T-helper 2 cell treated with Interferon-gamma antibody and Interleukin-4, amounts not matched to agents 100 ng/mL and 5 ng/mL, for 36 hours (primary cell): Measurements from ENCODE around the gene CADPS2. TPM values are rescaled to one million over a fixed set of nuclear protein-coding genes. Genes with fewer than 3 reads are reported as not detected.
"Not testable (repeated sequence)": the region's sequence is repeated elsewhere in the genome, so short reads cannot be mapped to it uniquely, and the experiment has no call there.

Source experiments
- intact Hi-C: fragments of 100-400 bp; cut with micrococcal nuclease; formaldehyde crosslinking; loops from one replicate; pipeline ENCODE4 v1.15.1; 2023
- total RNA-seq: library from RNA; stranded (reverse); gene quantifications from 2 replicates; pipeline ENCODE4 v1.2.3, GENCODE V29; 2022

CADPS2 gene
- total RNA-seq, 1 donor from 2014 or later = not detected

GRCh38 chr7:122677149-122677548 is 209.1 kb downstream of the CADPS2 start:
- intact Hi-C loops = no loop called here

GRCh38 chr7:122676466-122676865 is 209.8 kb downstream of the CADPS2 start:
- intact Hi-C loops = no loop called here

GRCh38 chr7:122675621-122676020 is 210.6 kb downstream of the CADPS2 start:
- intact Hi-C loops = no loop called here

- intact Hi-C loops = no loop called here
These were observed 211.2 kb downstream of the CADPS2 start for GRCh38 chr7:122675011-122675410.

GRCh38 chr7:122674502-122674901 is 211.8 kb downstream of the CADPS2 start:
- intact Hi-C loops = no loop called here

GRCh38 chr7:122673951-122674350 is 212.3 kb downstream of the CADPS2 start:
- intact Hi-C loops = no loop called here

GRCh38 chr7:122672536-122672935 is 213.7 kb downstream of the CADPS2 start:
- intact Hi-C loops = no loop called here

GRCh38 chr7:122663733-122664132 is 222.5 kb downstream of the CADPS2 start:
- intact Hi-C loops = no loop called here

GRCh38 chr7:122658856-122659255 is 227.4 kb downstream of the CADPS2 start:
- intact Hi-C loops = no loop called here

GRCh38 chr7:122653685-122654084 is 232.6 kb downstream of the CADPS2 start:
- intact Hi-C loops = no loop called here

GRCh38 chr7:122652876-122653275 is 233.4 kb downstream of the CADPS2 start:
- intact Hi-C loops = no loop called here

GRCh38 chr7:122651451-122651850 is 234.8 kb downstream of the CADPS2 start:
- intact Hi-C loops = no loop called here

GRCh38 chr7:122643250-122643649 is 243.0 kb downstream of the CADPS2 start:
- intact Hi-C loops = no loop called here

- intact Hi-C loops = no loop called here
These were observed 247.8 kb downstream of the CADPS2 start for GRCh38 chr7:122638459-122638858.

GRCh38 chr7:122637784-122638183 is 248.5 kb downstream of the CADPS2 start:
- intact Hi-C loops = no loop called here

GRCh38 chr7:122635481-122635880 is 250.8 kb downstream of the CADPS2 start:
- intact Hi-C loops = not testable (repeated sequence)

- intact Hi-C loops = no loop called here
These were observed 252.8 kb downstream of the CADPS2 start for GRCh38 chr7:122633472-122633871.

GRCh38 chr7:122632238-122632637 is 254.0 kb downstream of the CADPS2 start:
- intact Hi-C loops = no loop called here

GRCh38 chr7:122629412-122629953 is 256.8 kb downstream of the CADPS2 start:
- intact Hi-C loops = no loop called here

GRCh38 chr7:122628651-122629411 is 257.4 kb downstream of the CADPS2 start:
- intact Hi-C loops = no loop called here

GRCh38 chr7:122626785-122627184 is 259.5 kb downstream of the CADPS2 start:
- intact Hi-C loops = no loop called here

- intact Hi-C loops = no loop called here
These were observed 263.6 kb downstream of the CADPS2 start for GRCh38 chr7:122622682-122623081.

- intact Hi-C loops = no loop called here
These were observed 266.6 kb downstream of the CADPS2 start for GRCh38 chr7:122619664-122620063.
